RWPE1 (cell line): ENCODE results near the gene COBL.

Experiments used
- CTCF ChIA-PET: fragments of 350-600 bp; sonication (Branson Sonifier 250); formaldehyde crosslinking; extraction: SDS; loops from one replicate; lab custom pipeline; 2021; lab: Yijun Ruan, JAX
- POLR2A ChIA-PET: fragments of 400-600 bp; formaldehyde crosslinking; extraction: SDS; loops from one replicate; lab custom pipeline; 2020; ENCODE audit warnings: antibody characterized with exemption; ENCODE audit not compliant: low non-redundant PET; lab: Yijun Ruan, JAX
- DNase-seq: peaks from one replicate; pipeline ENCODE4 v3.0.0; 2012; ENCODE audit warnings: low spot score
- H3K27ac ChIP-seq: fragments of 450-650 bp; 2 replicates; pipeline ENCODE4 v1.5.1; 2017
- CTCF ChIP-seq: fragments of 450-650 bp; conservative IDR thresholded peaks from 2 replicates; pipeline ENCODE4 v1.5.1; 2017; ENCODE audit warnings: low read depth, mild to moderate bottlenecking

The COBL gene

GRCh38 chr7:51070151-51070550 is 246.5 kb downstream of the COBL start:
- POLR2A ChIA-PET = no interaction called here
- no peak for TF ChIP-seq CTCF
- H3K27ac ChIP-seq = no peak overlapping the region
- CTCF ChIA-PET = no interaction called here
- DNase-seq = no peak

GRCh38 chr7:51069411-51070083 is 247.1 kb downstream of the COBL start:
- no peak overlapping the region for H3K27ac ChIP-seq
- TF ChIP-seq CTCF = no peak
- POLR2A ChIA-PET = no interaction called here
- CTCF ChIA-PET = interaction anchor here (0.7 to 1.2 kb wide), 2 partner anchors 10 to 26 kb away, joined by 3 to 4 read pairs; no protein-coding TSS in a partner anchor
- peak; percentile 52 for DNase-seq

GRCh38 chr7:51068401-51068800 is 248.2 kb downstream of the COBL start:
- ChIA-PET POLR2A (no interaction called here), CTCF (interaction anchor here (0.6 to 1.2 kb wide), 5 partner anchors 11 to 454 kb away, joined by 3 to 9 read pairs (median 3); no protein-coding TSS in a partner anchor)
- no peak for DNase-seq
- TF ChIP-seq CTCF = no peak
- H3K27ac ChIP-seq = no peak overlapping the region

DNA sequence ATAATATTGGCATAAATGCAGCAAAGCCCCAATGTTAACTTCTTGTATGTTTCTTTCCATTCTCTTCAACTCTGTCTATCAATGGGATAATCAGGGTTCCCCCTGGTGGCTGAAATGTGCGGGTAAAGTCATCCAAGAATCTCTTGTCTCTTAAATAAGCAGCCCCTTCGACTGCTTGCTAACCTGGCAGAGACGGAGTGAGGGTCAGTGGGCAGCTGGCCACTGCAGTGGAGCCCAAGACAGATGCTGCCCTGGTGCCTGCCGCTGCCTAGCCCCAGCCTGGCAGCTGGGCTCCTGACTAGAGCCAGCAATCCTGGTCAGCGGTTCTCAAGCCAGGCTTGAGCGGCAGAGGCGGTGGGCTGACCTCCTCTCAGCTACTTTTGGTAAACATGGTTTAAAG is 248.9 kb downstream of the COBL start:
- CTCF ChIA-PET = interaction anchor here (0.5 to 1.2 kb wide), 6 partner anchors 74 to 272 kb away, joined by 3 to 9 read pairs (median 3); no protein-coding TSS in a partner anchor
- TF ChIP-seq CTCF = peak; percentile 74
- POLR2A ChIA-PET = no interaction called here
- DNase-seq = peak; percentile 64
- H3K27ac ChIP-seq = no peak overlapping the region

- ChIA-PET CTCF (interaction anchor here (0.5 to 1.2 kb wide), 5 partner anchors 66 to 272 kb away, joined by 3 to 4 read pairs (median 3); no protein-coding TSS in a partner anchor), POLR2A (no interaction called here)
- no peak overlapping the region for H3K27ac ChIP-seq
- TF ChIP-seq CTCF = no peak
- DNase-seq = no peak
These were observed 249.4 kb downstream of the COBL start for GRCh38 chr7:51067258-51067657.

GRCh38 chr7:51066405-51066882 is 250.2 kb downstream of the COBL start:
- H3K27ac ChIP-seq = no peak overlapping the region
- CTCF ChIA-PET = no interaction called here
- no peak for DNase-seq
- POLR2A ChIA-PET = no interaction called here
- TF ChIP-seq CTCF = no peak
